ENCODE data around the gene PRLR. TPM values are rescaled to one million over a fixed set of nuclear protein-coding genes. Genes with fewer than 3 reads are reported as not detected.

Gene PRLR
- total RNA-seq, 2 experiments from 2014 or later = 0.03 TPM; not detected in 1

GRCh38 chr5:35024911-35025510, 205.3 kb downstream of the PRLR start:
- ChIA-PET POLR2A (no interaction called here), CTCF (no interaction called here)
- Mint-ChIP-seq H3K4me3 (no peak overlapping the region), H3K27ac (no peak overlapping the region), H3K36me3 (ENCODE audit: low read depth) (no peaks in the 10 kb centered on the region), H3K4me1 (ENCODE audit: low read depth) (no peaks in the 10 kb centered on the region), H3K27me3 (peaks cover 15% of the 10 kb centered on the region), H3K9me3 (no peaks in the 10 kb centered on the region)
- Histone ChIP-seq H3K36me3 (ENCODE audit: insufficient read depth, low read length) (no peaks in the 10 kb centered on the region), H3K9me3 (ENCODE audit: control insufficient read depth in 1 of 2, insufficient read depth in 1 of 2, low read length in 2 of 2) (no peaks in the 10 kb centered on the region), H3K4me3 (ENCODE audit: low read length) (no peak overlapping the region), H3K4me1 (ENCODE audit: insufficient read depth, low read length) (no peaks in the 10 kb centered on the region), H3K27me3 (ENCODE audit: control insufficient read depth in 1 of 2, insufficient read depth in 2 of 2, low read length in 2 of 2) (peaks cover 0 to 2% of the 10 kb centered on the region in 2 experiments), H3K27ac (ENCODE audit: low read depth in 1 of 2, low read length in 2 of 2) (no peak overlapping the region)
- TF ChIP-seq, protein P1, sequence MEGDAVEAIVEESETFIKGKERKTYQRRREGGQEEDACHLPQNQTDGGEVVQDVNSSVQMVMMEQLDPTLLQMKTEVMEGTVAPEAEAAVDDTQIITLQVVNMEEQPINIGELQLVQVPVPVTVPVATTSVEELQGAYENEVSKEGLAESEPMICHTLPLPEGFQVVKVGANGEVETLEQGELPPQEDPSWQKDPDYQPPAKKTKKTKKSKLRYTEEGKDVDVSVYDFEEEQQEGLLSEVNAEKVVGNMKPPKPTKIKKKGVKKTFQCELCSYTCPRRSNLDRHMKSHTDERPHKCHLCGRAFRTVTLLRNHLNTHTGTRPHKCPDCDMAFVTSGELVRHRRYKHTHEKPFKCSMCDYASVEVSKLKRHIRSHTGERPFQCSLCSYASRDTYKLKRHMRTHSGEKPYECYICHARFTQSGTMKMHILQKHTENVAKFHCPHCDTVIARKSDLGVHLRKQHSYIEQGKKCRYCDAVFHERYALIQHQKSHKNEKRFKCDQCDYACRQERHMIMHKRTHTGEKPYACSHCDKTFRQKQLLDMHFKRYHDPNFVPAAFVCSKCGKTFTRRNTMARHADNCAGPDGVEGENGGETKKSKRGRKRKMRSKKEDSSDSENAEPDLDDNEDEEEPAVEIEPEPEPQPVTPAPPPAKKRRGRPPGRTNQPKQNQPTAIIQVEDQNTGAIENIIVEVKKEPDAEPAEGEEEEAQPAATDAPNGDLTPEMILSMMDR (IDR thresholded peaks at IDR 0.05) = no peak
- DNase-seq = no peak
- intact Hi-C loops (cut with DNase I, micrococcal nuclease) = no loop called here
- no peak for ATAC-seq (ENCODE audit: poor library complexity)

DNA sequence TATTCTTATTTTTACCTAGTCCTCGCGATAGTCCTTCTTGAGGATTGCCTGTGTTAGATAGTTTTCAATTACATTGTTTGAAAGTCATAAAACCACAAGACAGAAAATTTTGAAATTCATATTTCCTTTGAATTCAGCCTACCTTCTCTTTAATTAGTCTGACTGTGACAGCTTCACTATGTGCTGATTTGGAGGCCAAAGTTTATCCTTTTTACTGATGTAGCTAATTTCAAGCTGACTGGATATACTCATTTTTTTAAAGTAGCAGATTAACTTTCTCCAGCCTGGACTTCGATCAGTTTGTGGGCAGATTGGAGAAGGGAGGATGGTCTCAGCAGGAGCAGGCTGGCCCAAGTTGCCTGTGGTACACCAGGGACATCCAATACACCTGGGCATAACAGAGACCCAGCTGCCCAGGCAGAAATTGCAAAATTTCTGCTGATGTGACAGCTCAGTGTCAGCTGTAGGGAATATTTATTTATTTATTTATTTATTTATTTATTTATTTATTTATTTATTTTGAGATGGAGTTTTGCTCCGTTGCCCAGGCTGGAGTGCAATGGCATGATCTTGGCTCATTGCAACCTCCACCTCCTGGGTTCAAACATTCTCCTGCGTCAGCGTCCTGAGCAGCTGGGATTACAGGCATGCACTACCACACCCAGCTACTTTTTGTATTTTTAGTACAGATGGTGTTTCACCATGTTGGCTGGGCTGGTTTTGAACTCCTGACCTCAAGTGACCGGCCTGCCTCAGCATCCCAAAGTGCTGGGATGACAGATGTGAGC, 206.7 kb downstream of the PRLR start:
- H3K4me3 Mint-ChIP-seq = no peak overlapping the region
- POLR2A ChIA-PET = no interaction called here

GRCh38 chr5:35016174-35017051, 213.9 kb downstream of the PRLR start:
- no peaks in the 10 kb centered on the region for H3K9me3 ChIP-seq (ENCODE audit: control insufficient read depth in 1 of 2, insufficient read depth in 1 of 2, low read length in 2 of 2)
- peaks cover 3 to 6% of the 10 kb centered on the region in 2 experiments for H3K27me3 ChIP-seq (ENCODE audit: control insufficient read depth in 1 of 2, insufficient read depth in 2 of 2, low read length in 2 of 2)
- ChIA-PET CTCF (no interaction called here), POLR2A (no interaction called here)
- Mint-ChIP-seq H3K4me1 (ENCODE audit: low read depth) (no peaks in the 10 kb centered on the region), H3K36me3 (ENCODE audit: low read depth) (no peaks in the 10 kb centered on the region), H3K4me3 (no peak overlapping the region), H3K27ac (no peak overlapping the region), H3K27me3 (peaks cover 33% of the 10 kb centered on the region), H3K9me3 (no peaks in the 10 kb centered on the region)
- no peak overlapping the region for H3K4me3 ChIP-seq (ENCODE audit: low read length)
- H3K36me3 ChIP-seq (ENCODE audit: insufficient read depth, low read length) = no peaks in the 10 kb centered on the region
- intact Hi-C loops (cut with DNase I, micrococcal nuclease) = no loop called here
- TF ChIP-seq, protein P1 (IDR thresholded peaks at IDR 0.05) = no peak
- H3K27ac ChIP-seq (ENCODE audit: low read depth in 1 of 2, low read length in 2 of 2) = no peak overlapping the region
- no peaks in the 10 kb centered on the region for H3K4me1 ChIP-seq (ENCODE audit: insufficient read depth, low read length)
- ATAC-seq (ENCODE audit: poor library complexity) (no peak), DNase-seq (no peak)

More for the DNA sequence above, 206.7 kb downstream of the PRLR start:
- Histone ChIP-seq H3K27me3 (ENCODE audit: control insufficient read depth in 1 of 2, insufficient read depth in 2 of 2, low read length in 2 of 2) (no peaks in the 10 kb centered on the region), H3K9me3 (ENCODE audit: control insufficient read depth in 1 of 2, insufficient read depth in 1 of 2, low read length in 2 of 2) (no peaks in the 10 kb centered on the region), H3K36me3 (ENCODE audit: insufficient read depth, low read length) (no peaks in the 10 kb centered on the region), H3K4me3 (ENCODE audit: low read length) (no peak overlapping the region), H3K27ac (ENCODE audit: low read depth in 1 of 2, low read length in 2 of 2) (no peak overlapping the region), H3K4me1 (ENCODE audit: insufficient read depth, low read length) (no peaks in the 10 kb centered on the region)
- no peaks in the 10 kb centered on the region for H3K9me3 Mint-ChIP-seq
- TF ChIP-seq, protein P1 (IDR thresholded peaks at IDR 0.05) = no peak
- H3K36me3 Mint-ChIP-seq (ENCODE audit: low read depth) = no peaks in the 10 kb centered on the region
- ATAC-seq (ENCODE audit: poor library complexity) (no peak), DNase-seq (no peak)
- H3K27me3 Mint-ChIP-seq = peaks cover 9% of the 10 kb centered on the region
- H3K27ac Mint-ChIP-seq = no peak overlapping the region
- intact Hi-C loops (cut with DNase I, micrococcal nuclease) = no loop called here
- CTCF ChIA-PET = interaction anchor here (1.6 kb wide), 1 partner anchor 18 kb away, joined by 4 read pairs; no protein-coding TSS in a partner anchor
- no peaks in the 10 kb centered on the region for H3K4me1 Mint-ChIP-seq (ENCODE audit: low read depth)
